ENCODE data around the gene AEBP2. TPM values are rescaled to one million over a fixed set of nuclear protein-coding genes. Genes with fewer than 3 reads are reported as not detected.
A peak's percentile ranks its signal among the peaks of the same experiment; 100 is the strongest.
"Not testable (repeated sequence)": the region's sequence is repeated elsewhere in the genome, so short reads cannot be mapped to it uniquely, and the experiment has no call there.

The AEBP2 gene
- total RNA-seq, 1 experiment from 2014 or later = 50.3 TPM

GRCh38 chr12:19394385-19394784, 44.9 kb upstream of the AEBP2 start:
- BruUV-seq (replicated peaks) = no TSS peak
- Histone ChIP-seq H3K27me3 (ENCODE audit: insufficient read depth, low read depth) (no peaks in the 10 kb centered on the region), H3K79me2 (ENCODE audit: low read depth) (no peaks in the 10 kb centered on the region), H3K36me3 (ENCODE audit: low read depth) (no peaks in the 10 kb centered on the region), H3F3A (ENCODE audit: insufficient read depth, low read depth) (peaks cover 29% of the 10 kb centered on the region), H3K27ac (no peak overlapping the region), H3K9me3 (ENCODE audit: insufficient read depth, low read depth) (no peaks in the 10 kb centered on the region), H3K9me2 (ENCODE audit: insufficient read depth) (no peaks in the 10 kb centered on the region), H2AFZ (no peak overlapping the region), H4K20me1 (ENCODE audit: insufficient read depth) (no peaks in the 10 kb centered on the region), H3K4me2 (no peak overlapping the region), H3K4me1 (replicated peaks; ENCODE audit: insufficient read depth) (peaks cover 28% of the 10 kb centered on the region), H3K4me3 (no peak overlapping the region)
- no peak for TF ChIP-seq CTCF (conservative IDR thresholded peaks at IDR 0.05)
- intact Hi-C loops (cut with micrococcal nuclease; ENCODE audit: unreplicated experiment) = loop anchor here (10.0 kb wide), 1 partner anchor 230 kb away; no protein-coding TSS in a partner anchor
- ChIA-PET POLR2A (ENCODE audit: unreplicated experiment) (no interaction called here), CTCF (no interaction called here)
- DNase-seq = no peak

- Histone ChIP-seq H2AFZ (no peak overlapping the region), H3K4me2 (no peak overlapping the region), H3K9me3 (ENCODE audit: insufficient read depth, low read depth) (no peaks in the 10 kb centered on the region), H3K36me3 (ENCODE audit: low read depth) (no peaks in the 10 kb centered on the region), H4K20me1 (ENCODE audit: insufficient read depth) (no peaks in the 10 kb centered on the region), H3K79me2 (ENCODE audit: low read depth) (no peaks in the 10 kb centered on the region), H3K27me3 (ENCODE audit: insufficient read depth, low read depth) (no peaks in the 10 kb centered on the region), H3K4me3 (no peak overlapping the region), H3K27ac (no peak overlapping the region), H3K9me2 (ENCODE audit: insufficient read depth) (no peaks in the 10 kb centered on the region), H3K4me1 (replicated peaks; ENCODE audit: insufficient read depth) (peaks cover 15% of the 10 kb centered on the region), H3F3A (ENCODE audit: insufficient read depth, low read depth) (peaks cover 15% of the 10 kb centered on the region; the same call in 1 of the 2 replicates)
- no peak for TF ChIP-seq CTCF (conservative IDR thresholded peaks at IDR 0.05)
- no peak for TF ChIP-seq EZH2 (IDR thresholded peaks at IDR 0.05; ENCODE audit: low read depth)
- ChIA-PET CTCF (no interaction called here), POLR2A (ENCODE audit: unreplicated experiment) (interaction anchor here (0.6 to 0.8 kb wide), 4 partner anchors 15 to 1302 kb away, joined by 4 to 11 read pairs (median 6); no protein-coding TSS in a partner anchor)
- intact Hi-C loops (cut with micrococcal nuclease; ENCODE audit: unreplicated experiment) = loop anchor here (5.0 to 10.0 kb wide), 2 partner anchors 35 to 227 kb away; no protein-coding TSS in a partner anchor
- peak; percentile 85 to 86 for DNase-seq
- no TSS peak for BruUV-seq (replicated peaks)
Measured at GRCh38 chr12:19397534-19397933, 41.8 kb upstream of the AEBP2 start.

- BruUV-seq (replicated peaks) = no TSS peak
- ChIA-PET POLR2A (ENCODE audit: unreplicated experiment) (no interaction called here), CTCF (no interaction called here)
- no peaks in the 10 kb centered on the region for H3K36me3 ChIP-seq (ENCODE audit: low read depth)
- no peaks in the 10 kb centered on the region for H3K9me2 ChIP-seq (ENCODE audit: insufficient read depth)
- no peak for DNase-seq
- peaks cover 15% of the 10 kb centered on the region for H3K4me1 ChIP-seq (replicated peaks; ENCODE audit: insufficient read depth)
- no peak overlapping the region for H2AFZ ChIP-seq
- TF ChIP-seq EZH2 (IDR thresholded peaks at IDR 0.05; ENCODE audit: low read depth) (no peak), CTCF (conservative IDR thresholded peaks at IDR 0.05) (no peak)
- no peaks in the 10 kb centered on the region for H4K20me1 ChIP-seq (ENCODE audit: insufficient read depth)
- H3K4me3 ChIP-seq = no peak overlapping the region
- H3F3A ChIP-seq (ENCODE audit: insufficient read depth, low read depth) = peaks cover 15% of the 10 kb centered on the region; the same call in 1 of the 2 replicates
- intact Hi-C loops (cut with micrococcal nuclease; ENCODE audit: unreplicated experiment) = loop anchor here (5.0 to 10.0 kb wide), 2 partner anchors 34 to 226 kb away; no protein-coding TSS in a partner anchor
- no peaks in the 10 kb centered on the region for H3K9me3 ChIP-seq (ENCODE audit: insufficient read depth, low read depth)
- no peak overlapping the region for H3K27ac ChIP-seq
- H3K4me2 ChIP-seq = no peak overlapping the region
- H3K79me2 ChIP-seq (ENCODE audit: low read depth) = no peaks in the 10 kb centered on the region
- no peaks in the 10 kb centered on the region for H3K27me3 ChIP-seq (ENCODE audit: insufficient read depth, low read depth)
Measured at GRCh38 chr12:19398376-19399363, 40.6 kb upstream of the AEBP2 start.

- BruUV-seq (replicated peaks) = not testable (repeated sequence)
Measured at GRCh38 chr12:19400649-19401285, 38.5 kb upstream of the AEBP2 start.

More at GRCh38 chr12:19400649-19401285, 38.5 kb upstream of the AEBP2 start:
- H3K27me3 ChIP-seq (ENCODE audit: insufficient read depth, low read depth); H3K9me3 ChIP-seq (ENCODE audit: insufficient read depth, low read depth); intact Hi-C loops (cut with micrococcal nuclease; ENCODE audit: unreplicated experiment); DNase-seq; H4K20me1 ChIP-seq (ENCODE audit: insufficient read depth); H2AFZ ChIP-seq; H3K4me3 ChIP-seq; H3K36me3 ChIP-seq (ENCODE audit: low read depth); H3K27ac ChIP-seq; CTCF ChIA-PET; H3K9me2 ChIP-seq (ENCODE audit: insufficient read depth); H3K4me2 ChIP-seq; POLR2A ChIA-PET (ENCODE audit: unreplicated experiment); H3K79me2 ChIP-seq (ENCODE audit: low read depth): not testable (repeated sequence)
- Histone ChIP-seq H3F3A (ENCODE audit: insufficient read depth, low read depth) (peaks cover 15% of the 10 kb centered on the region; the same call in 1 of the 2 replicates), H3K4me1 (replicated peaks; ENCODE audit: insufficient read depth) (peaks cover 15% of the 10 kb centered on the region)
